Measurements from ENCODE around the gene INPP5D.

DNA sequence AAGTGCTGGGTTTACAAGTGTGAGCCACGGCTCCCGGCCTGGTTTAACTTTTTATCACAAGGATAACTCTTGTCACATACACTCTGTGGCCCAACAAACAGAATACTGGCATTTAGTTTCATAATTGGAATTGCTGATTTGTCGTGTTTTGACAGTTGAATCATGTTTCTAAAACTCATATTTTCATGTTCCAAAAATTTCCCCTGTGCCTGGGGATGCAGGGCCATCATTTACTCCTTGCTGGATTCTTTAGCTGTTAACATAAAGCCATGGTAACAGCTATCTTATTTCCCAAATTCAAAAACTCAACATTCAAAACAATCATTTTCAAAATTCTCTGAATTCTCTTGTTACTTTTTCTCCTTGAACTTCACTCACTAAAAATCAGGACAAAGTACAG lies 174.9 kb downstream of the INPP5D start:
- TF ChIP-seq ELF4 (CRISPR knock-in tag; IDR thresholded peaks at IDR 0.05; ENCODE audit: low read depth) = no peak
- no peak for TF ChIP-seq CTCF (IDR thresholded peaks at IDR 0.05)
- no peak for TF ChIP-seq ZNF512 (CRISPR knock-in tag; IDR thresholded peaks at IDR 0.05; ENCODE audit: borderline replicate concordance)
- TF ChIP-seq CREM (CRISPR knock-in tag; IDR thresholded peaks at IDR 0.05) = no peak

Data from WTC11 (cell line).